DND-41 (cell line): ENCODE data around the gene KCNRG.

Experiments
- ATAC-seq: fragments of 200-7000 bp; cut with Tn5 transposase; 3 replicates; pipeline ENCODE4 v1.9.1; 2021; ENCODE audit warnings: low read depth; ENCODE audit not compliant: insufficient read depth
- DNase-seq: peaks from one replicate; pipeline ENCODE4 v3.0.0-alpha.2; 2020
- H2AFZ ChIP-seq: 2 replicates; pipeline ENCODE4 v1.6.0; 2012; ENCODE audit warnings: low read depth, low read length
- H3K27ac ChIP-seq: 2 replicates; pipeline ENCODE4 v1.5.1; 2012; ENCODE audit warnings: low read length, inconsistent platforms
- H3K27me3 ChIP-seq: fragments of 200-600 bp; sonication (generic); 2 replicates; pipeline ENCODE4 v1.6.0; 2012; ENCODE audit warnings: low read length, mild to moderate bottlenecking, inconsistent platforms; ENCODE audit not compliant: insufficient read depth, poor library complexity
- H3K36me3 ChIP-seq: 2 replicates; pipeline ENCODE4 v1.5.1; 2012; ENCODE audit warnings: low read length, inconsistent platforms; ENCODE audit not compliant: insufficient read depth
- H3K4me1 ChIP-seq: 2 replicates; pipeline ENCODE4 v1.5.1; 2012; ENCODE audit warnings: mild to moderate bottlenecking, low read length; ENCODE audit not compliant: insufficient read depth
- H3K4me2 ChIP-seq: 2 replicates; pipeline ENCODE4 v1.6.0; 2012; ENCODE audit warnings: mild to moderate bottlenecking, moderate library complexity, low read length, inconsistent platforms; ENCODE audit not compliant: insufficient read depth
- H3K4me3 ChIP-seq, 2 experiments: fragments of 200-600 bp in 1 of 2; shearing (Covaris generic) in 1 of 2; 2 replicates each; pipeline ENCODE4 v1.5.1; 2012 to 2016; ENCODE audit warnings: inconsistent platforms in 2 of 2, low read length in 2 of 2, mild to moderate bottlenecking in 2 of 2, low read depth in 1 of 2, moderate library complexity in 1 of 2
- H3K79me2 ChIP-seq: 2 replicates; pipeline ENCODE4 v1.6.0; 2012; ENCODE audit warnings: low read length, inconsistent platforms; ENCODE audit not compliant: insufficient read depth
- H3K9ac ChIP-seq: 2 replicates; pipeline ENCODE4 v1.6.0; 2012; ENCODE audit warnings: low read depth, mild to moderate bottlenecking, inconsistent platforms, low read length, moderate library complexity
- H3K9me3 ChIP-seq: 2 replicates; pipeline ENCODE4 v1.5.1; 2012; ENCODE audit warnings: low read length, moderate library complexity, mild to moderate bottlenecking, inconsistent platforms; ENCODE audit not compliant: insufficient read depth, severe bottlenecking
- H4K20me1 ChIP-seq: 2 replicates; pipeline ENCODE4 v1.6.0; 2012; ENCODE audit warnings: low read length; ENCODE audit not compliant: insufficient read depth
- CTCF ChIP-seq: IDR thresholded peaks from 2 replicates; pipeline ENCODE4 v1.5.1; 2012; ENCODE audit warnings: borderline replicate concordance, low read length, moderate library complexity, mild to moderate bottlenecking; ENCODE audit not compliant: poor library complexity, severe bottlenecking; ENCODE audit errors: extremely low read depth
- EZH2 ChIP-seq: IDR thresholded peaks from 3 replicates; pipeline ENCODE4 v1.6.1; 2012; ENCODE audit warnings: borderline replicate concordance, low read depth, mild to moderate bottlenecking, moderate library complexity, low read length, inconsistent platforms; ENCODE audit not compliant: severe bottlenecking

The KCNRG gene

GRCh38 chr13:49996161-49996915 lies 18.9 kb upstream of the KCNRG start:
- peak overlapping the region; percentile 75 for H2AFZ ChIP-seq
- peak overlapping the region; percentile 75 for H3K9ac ChIP-seq
- H3K36me3 ChIP-seq: peaks cover 35% of the 10 kb centered on the region
- no peak for TF ChIP-seq CTCF
- TF ChIP-seq EZH2: no peak
- H3K79me2 ChIP-seq: peaks cover 39% of the 10 kb centered on the region
- H4K20me1 ChIP-seq: peaks cover 15% of the 10 kb centered on the region; the same call in 1 of the 2 replicates
- H3K27me3 ChIP-seq: no peaks in the 10 kb centered on the region
- H3K9me3 ChIP-seq: no peaks in the 10 kb centered on the region
- peak; percentile 92 for DNase-seq
- ATAC-seq: peak; percentile 79
- peaks cover 43% of the 10 kb centered on the region for H3K4me1 ChIP-seq
- H3K4me2 ChIP-seq: peak overlapping the region; percentile 64
- peak overlapping the region; percentile 30 to 55; a peak in 3 of 4 replicates for H3K4me3 ChIP-seq
- peak overlapping the region; percentile 85 for H3K27ac ChIP-seq

GRCh38 chr13:49996951-49997895 lies 18.0 kb upstream of the KCNRG start, which contains the start of gene TRIM13:
TRIM13 (plus strand) TSS chr13:49997042; CDS start chr13:50011941, 14,899 bp downstream.
- Histone ChIP-seq H3K79me2 (peaks cover 48% of the 10 kb centered on the region), H3K9ac (peak within 1 kb of the TSS; percentile 99), H4K20me1 (peaks cover 15% of the 10 kb centered on the region; the same call in 1 of the 2 replicates), H3K36me3 (peaks cover 41% of the 10 kb centered on the region), H3K4me2 (peak within 1 kb of the TSS; percentile 84), H3K27ac (peak within 1 kb of the TSS; percentile 96), H3K27me3 (no peaks in the 10 kb centered on the region), H3K4me3 (peak within 1 kb of the TSS; percentile 91 to 94), H3K9me3 (no peaks in the 10 kb centered on the region), H2AFZ (peak within 1 kb of the TSS; percentile 91), H3K4me1 (peaks cover 51% of the 10 kb centered on the region)
- DNase-seq (peak; percentile 88), ATAC-seq (peak; percentile 80)
- peak; percentile 94 for TF ChIP-seq CTCF
- TF ChIP-seq EZH2: no peak

GRCh38 chr13:49997955-49998354 lies 17.3 kb upstream of the KCNRG start:
- H3K9ac ChIP-seq: peak overlapping the region; percentile 99
- ATAC-seq (no peak), DNase-seq (no peak)
- no peaks in the 10 kb centered on the region for H3K27me3 ChIP-seq
- peak overlapping the region; percentile 84 for H3K4me2 ChIP-seq
- peaks cover 55% of the 10 kb centered on the region for H3K79me2 ChIP-seq
- H3K9me3 ChIP-seq: no peaks in the 10 kb centered on the region
- H2AFZ ChIP-seq: no peak overlapping the region
- peaks cover 45% of the 10 kb centered on the region for H3K36me3 ChIP-seq
- H3K4me1 ChIP-seq: peaks cover 54% of the 10 kb centered on the region
- no peak for TF ChIP-seq EZH2
- TF ChIP-seq CTCF: no peak
- peaks cover 19% of the 10 kb centered on the region; the same call in 1 of the 2 replicates for H4K20me1 ChIP-seq
- H3K27ac ChIP-seq: peak overlapping the region; percentile 96
- H3K4me3 ChIP-seq: peak overlapping the region; percentile 91 to 94
